Ascending aorta (tissue), 2 donors: ENCODE data around the gene DNTT. TPM values are rescaled to one million over a fixed set of nuclear protein-coding genes. Genes with fewer than 3 reads are reported as not detected.

Source experiments
- DNase-seq, 2 donors: peaks; one replicate each; pipeline ENCODE4 v3.0.0-alpha.2; 2019; ENCODE audit warnings: low spot score in 2 of 2
- H3K27ac ChIP-seq, 2 donors: fragments of 200-600 bp; sonication (generic); one replicate each; pipeline ENCODE4 v1.5.1; 2016 to 2017; ENCODE audit warnings: mild to moderate bottlenecking in 1 of 2
- H3K27me3 ChIP-seq: fragments of 200-600 bp; sonication (generic); one replicate; pipeline ENCODE4 v1.5.1; 2017
- H3K36me3 ChIP-seq, 2 donors: fragments of 200-600 bp; sonication (generic); one replicate each; pipeline ENCODE4 v1.5.1; 2016
- H3K4me1 ChIP-seq, 2 donors: fragments of 200-600 bp; sonication (generic); one replicate each; pipeline ENCODE4 v1.5.1; 2016 to 2017; ENCODE audit warnings: mild to moderate bottlenecking in 1 of 2
- H3K4me3 ChIP-seq, 2 donors: fragments of 200-600 bp; sonication (generic); one replicate each; pipeline ENCODE4 v1.5.1; 2016 to 2017; ENCODE audit warnings: mild to moderate bottlenecking in 1 of 2
- H3K9me3 ChIP-seq, 2 donors: fragments of 200-600 bp; sonication (generic); one replicate each; pipeline ENCODE4 v1.5.1; 2016
- CTCF ChIP-seq, 3 experiments: fragments of 200-600 bp in 2 of 3; fragments of 450-650 bp in 1 of 3; sonication (generic) in 2 of 3; IDR thresholded peaks; one replicate each; pipeline ENCODE4 v1.5.1; 2016 to 2019; ENCODE audit warnings: antibody characterized with exemption in 3 of 3, mild to moderate bottlenecking in 1 of 3, moderate library complexity in 1 of 3
- intact Hi-C: fragments of 100-400 bp; cut with DNase I; formaldehyde crosslinking; loops from one replicate; pipeline ENCODE4 v1.15.1; 2023
- total RNA-seq: library from RNA; depleted of rRNA; stranded (reverse); fragments of >200 nt; gene quantifications from one replicate; pipeline ENCODE4 v1.1.0, GENCODE V29; 2016

Gene DNTT
- total RNA-seq, 1 donor from 2014 or later: not detected

GRCh38 chr10:96266118-96266770 is 38.0 kb upstream of the DNTT start:
- intact Hi-C loops: no loop called here
- Histone ChIP-seq H3K27me3 (no peaks in the 10 kb centered on the region), H3K4me3 (no peak overlapping the region), H3K4me1 (peaks cover 0 to 14% of the 10 kb centered on the region in 2 donors), H3K36me3 (no peaks in the 10 kb centered on the region), H3K9me3 (no peaks in the 10 kb centered on the region), H3K27ac (no peak overlapping the region)
- TF ChIP-seq CTCF (IDR thresholded peaks at IDR 0.05): no peak
- no peak for DNase-seq

GRCh38 chr10:96267234-96267705 is 37.0 kb upstream of the DNTT start:
- Histone ChIP-seq H3K27ac (no peak overlapping the region), H3K9me3 (no peaks in the 10 kb centered on the region), H3K4me1 (peaks cover 4 to 18% of the 10 kb centered on the region in 2 donors), H3K27me3 (no peaks in the 10 kb centered on the region), H3K4me3 (no peak overlapping the region), H3K36me3 (no peaks in the 10 kb centered on the region)
- intact Hi-C loops: no loop called here
- DNase-seq: no peak
- no peak for TF ChIP-seq CTCF (IDR thresholded peaks at IDR 0.05)

GRCh38 chr10:96268341-96268909 is 35.8 kb upstream of the DNTT start:
- TF ChIP-seq CTCF (IDR thresholded peaks at IDR 0.05): no peak
- Histone ChIP-seq H3K9me3 (no peaks in the 10 kb centered on the region), H3K4me3 (no peak overlapping the region), H3K27ac (no peak overlapping the region), H3K4me1 (peaks cover 4 to 18% of the 10 kb centered on the region in 2 donors), H3K27me3 (no peaks in the 10 kb centered on the region), H3K36me3 (no peaks in the 10 kb centered on the region)
- intact Hi-C loops: no loop called here
- DNase-seq: no peak

GRCh38 chr10:96269438-96270300 is 34.6 kb upstream of the DNTT start:
- Histone ChIP-seq H3K27ac (peak overlapping the region; percentile 1 to 79), H3K9me3 (no peaks in the 10 kb centered on the region), H3K27me3 (no peaks in the 10 kb centered on the region), H3K4me3 (no peak overlapping the region), H3K36me3 (no peaks in the 10 kb centered on the region), H3K4me1 (peaks cover 4 to 18% of the 10 kb centered on the region in 2 donors)
- DNase-seq: no peak
- intact Hi-C loops: no loop called here
- TF ChIP-seq CTCF (IDR thresholded peaks at IDR 0.05): no peak

GRCh38 chr10:96270571-96270970 is 33.7 kb upstream of the DNTT start:
- no peak for TF ChIP-seq CTCF (IDR thresholded peaks at IDR 0.05)
- Histone ChIP-seq H3K4me1 (peaks cover 4 to 20% of the 10 kb centered on the region in 2 donors), H3K27me3 (no peaks in the 10 kb centered on the region), H3K27ac (peak overlapping the region; percentile 60 to 79), H3K4me3 (peak overlapping the region in 1 of 2 donors; percentile 40), H3K36me3 (no peaks in the 10 kb centered on the region), H3K9me3 (no peaks in the 10 kb centered on the region)
- intact Hi-C loops: no loop called here
- DNase-seq: no peak
